Stimulated activated effector memory CD8-positive, alpha-beta T cell treated with anti-CD3 and anti-CD28 coated beads, Interleukin-12 subunit alpha, Interleukin-12 subunit beta, amount 100 ng/mL, for 72 hours (primary cell): ENCODE results near the gene TMEM14A.

ENCODE experiments used
- ATAC-seq: fragments of 150-1000 bp; cut with Tn5 transposase; 2 replicates; pipeline ENCODE4 v1.10.0; 2021
- DNase-seq, 2 donors: peaks; one replicate each; pipeline ENCODE4 v3.0.0; 2021 to 2022; ENCODE audit warnings: low spot score in 2 of 2
- H3K27ac Mint-ChIP-seq: one replicate; pipeline ENCODE4 v1.8.0; 2022; ENCODE audit warnings: mild to moderate bottlenecking, mixed read lengths
- H3K36me3 Mint-ChIP-seq: one replicate; pipeline ENCODE4 v1.8.0; 2022; ENCODE audit warnings: mild to moderate bottlenecking, mixed read lengths
- H3K4me1 Mint-ChIP-seq: one replicate; pipeline ENCODE4 v1.8.0; 2022; ENCODE audit warnings: mixed read lengths
- H3K4me3 Mint-ChIP-seq: one replicate; pipeline ENCODE4 v1.8.0; 2022; ENCODE audit warnings: mild to moderate bottlenecking, mixed read lengths
- H3K9me3 Mint-ChIP-seq: one replicate; pipeline ENCODE4 v1.8.0; 2022; ENCODE audit warnings: mixed read lengths

Gene TMEM14A

DNA sequence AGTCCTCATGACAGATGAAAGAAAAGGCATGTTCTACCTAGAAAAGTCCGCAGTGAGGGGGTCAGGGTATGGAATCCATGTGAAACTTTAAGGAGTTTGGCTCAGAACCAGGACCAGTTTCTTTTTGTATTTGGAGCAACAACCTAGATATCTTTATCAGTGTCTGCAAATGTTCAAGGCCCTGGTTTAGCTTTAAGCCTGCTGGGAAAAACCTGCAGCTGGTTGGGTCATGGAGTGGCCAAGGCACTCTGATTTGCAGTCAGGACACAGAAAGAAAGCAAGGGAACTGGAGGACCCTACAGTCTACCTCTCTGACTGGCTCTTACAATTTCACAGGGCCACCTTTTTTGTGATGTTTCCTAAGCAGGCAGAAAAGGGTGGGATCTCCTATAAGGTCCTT, 58.7 kb downstream of the TMEM14A start:
- no peak overlapping the region for H3K4me3 Mint-ChIP-seq
- H3K36me3 Mint-ChIP-seq: no peaks in the 10 kb centered on the region
- ATAC-seq (no peak), DNase-seq (no peak)
- no peak overlapping the region for H3K27ac Mint-ChIP-seq
- no peaks in the 10 kb centered on the region for H3K9me3 Mint-ChIP-seq
- H3K4me1 Mint-ChIP-seq: peaks cover 5% of the 10 kb centered on the region

DNA sequence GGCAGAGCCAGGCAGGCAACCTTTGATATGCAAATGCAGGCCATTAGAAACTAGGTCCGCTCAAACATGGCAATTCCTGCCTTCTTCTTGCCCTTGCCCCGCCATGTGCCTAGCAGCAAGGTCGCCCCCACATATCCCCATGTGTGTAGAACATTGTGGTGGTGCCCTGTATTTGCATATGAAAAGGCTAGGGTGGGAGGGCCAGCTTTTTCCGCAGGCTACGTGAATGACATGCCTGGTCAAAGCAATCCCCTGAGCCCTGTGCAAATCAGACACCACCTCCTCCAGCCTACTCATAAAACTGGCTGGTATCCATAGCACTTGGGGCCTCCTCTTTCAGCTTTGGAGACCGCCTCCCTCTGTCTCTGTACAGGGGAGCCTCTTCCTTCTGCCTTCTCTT, 60.8 kb downstream of the TMEM14A start:
- Mint-ChIP-seq H3K4me1 (no peaks in the 10 kb centered on the region), H3K4me3 (no peak overlapping the region), H3K27ac (no peak overlapping the region), H3K36me3 (no peaks in the 10 kb centered on the region), H3K9me3 (no peaks in the 10 kb centered on the region)
- no peak for ATAC-seq
- no peak for DNase-seq

DNA sequence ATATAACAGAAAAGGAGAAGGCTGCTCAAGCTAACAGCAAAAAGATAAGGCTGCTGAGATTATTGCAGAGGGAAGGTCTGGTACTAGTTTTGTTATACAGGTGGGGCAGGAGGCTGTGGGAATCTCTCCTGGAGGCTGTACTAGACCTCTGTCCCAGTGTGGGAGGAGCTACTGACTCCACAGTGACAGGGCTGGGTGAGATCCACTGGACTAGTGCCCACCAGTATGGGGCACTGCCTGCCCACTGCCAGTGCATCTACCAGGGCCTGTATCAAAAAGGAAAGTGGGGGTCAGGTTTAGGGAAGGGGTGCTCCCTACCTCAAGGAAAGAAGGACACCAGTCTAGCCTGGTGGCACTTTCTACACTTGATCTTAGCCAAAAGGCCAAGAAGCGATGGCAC, 62.3 kb downstream of the TMEM14A start:
- H3K4me3 Mint-ChIP-seq: no peak overlapping the region
- ATAC-seq (no peak), DNase-seq (no peak)
- no peaks in the 10 kb centered on the region for H3K36me3 Mint-ChIP-seq
- H3K9me3 Mint-ChIP-seq: no peaks in the 10 kb centered on the region
- no peaks in the 10 kb centered on the region for H3K4me1 Mint-ChIP-seq
- H3K27ac Mint-ChIP-seq: no peak overlapping the region

DNA sequence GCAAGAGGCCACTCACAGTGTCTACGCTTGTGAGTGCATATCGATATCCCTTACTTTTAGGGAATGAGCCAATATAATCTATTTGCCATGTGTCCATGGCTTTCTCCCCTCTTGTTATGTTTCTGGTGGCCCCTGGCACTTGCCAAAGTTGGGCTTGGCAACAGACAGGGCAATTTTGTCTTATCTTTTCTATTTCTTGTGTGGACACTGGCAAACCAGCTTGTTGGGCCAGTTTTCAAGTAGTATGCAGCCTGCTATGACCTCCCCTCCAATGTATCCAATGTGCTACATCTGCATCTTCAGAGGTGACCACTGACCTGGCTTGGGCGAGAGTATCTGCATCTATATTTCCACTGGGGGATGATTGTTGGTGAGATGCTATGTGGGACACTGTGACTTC, 63.2 kb downstream of the TMEM14A start:
- H3K4me1 Mint-ChIP-seq: no peaks in the 10 kb centered on the region
- no peaks in the 10 kb centered on the region for H3K9me3 Mint-ChIP-seq
- no peak overlapping the region for H3K4me3 Mint-ChIP-seq
- no peaks in the 10 kb centered on the region for H3K36me3 Mint-ChIP-seq
- ATAC-seq: no peak
- H3K27ac Mint-ChIP-seq: no peak overlapping the region
- no peak for DNase-seq

DNA sequence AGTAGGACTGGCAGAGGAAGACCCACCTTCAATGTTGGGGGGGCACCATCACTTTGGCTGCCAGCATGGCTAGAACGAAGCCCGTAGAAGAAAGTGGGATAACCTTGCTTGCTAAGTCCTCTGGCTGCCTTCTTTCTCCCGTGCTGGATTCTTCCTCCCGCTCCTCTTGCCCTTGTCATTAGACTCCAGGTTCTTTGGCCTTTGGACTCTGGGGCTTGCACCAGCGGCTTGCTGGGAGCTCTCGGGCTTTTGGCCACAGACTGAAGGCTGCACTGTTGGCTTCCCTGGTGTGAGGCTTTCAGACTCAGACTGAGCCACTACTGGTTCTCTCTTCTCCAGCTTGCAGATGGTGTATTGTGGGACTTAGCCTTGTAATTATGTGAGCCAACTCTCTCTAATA, 64.2 kb downstream of the TMEM14A start:
- Mint-ChIP-seq H3K4me1 (no peaks in the 10 kb centered on the region), H3K27ac (no peak overlapping the region), H3K9me3 (no peaks in the 10 kb centered on the region), H3K4me3 (no peak overlapping the region), H3K36me3 (no peaks in the 10 kb centered on the region)
- ATAC-seq (no peak), DNase-seq (no peak)

DNA sequence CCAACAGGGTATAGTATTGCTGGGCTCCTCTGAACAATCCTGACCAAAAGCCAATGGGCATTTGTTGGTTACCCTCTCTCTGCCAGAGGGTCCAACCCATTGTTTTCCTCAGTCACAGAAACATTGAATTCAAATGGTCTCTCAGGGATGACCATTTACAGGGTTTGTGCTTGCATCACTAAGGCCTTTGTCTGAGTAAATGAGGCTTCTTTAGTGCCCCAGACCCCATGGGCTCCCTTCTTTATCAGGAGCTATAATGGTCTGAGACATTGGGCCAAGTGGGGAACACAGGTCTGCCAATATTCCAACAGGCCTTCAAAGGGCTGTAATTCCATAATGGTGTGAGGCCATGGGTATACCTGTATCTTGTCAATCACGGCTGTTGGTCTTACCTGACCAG, 65.2 kb downstream of the TMEM14A start:
- Mint-ChIP-seq H3K4me1 (no peaks in the 10 kb centered on the region), H3K4me3 (no peak overlapping the region), H3K36me3 (no peaks in the 10 kb centered on the region), H3K9me3 (no peaks in the 10 kb centered on the region), H3K27ac (no peak overlapping the region)
- no peak for ATAC-seq
- DNase-seq: no peak
